GM21447 (cell line): ENCODE measurements around the gene ACP3.
"Not testable (repeated sequence)": the region's sequence is repeated elsewhere in the genome, so short reads cannot be mapped to it uniquely, and the experiment has no call there.

Experiments
- ATAC-seq: cut with Tn5 transposase; IDR thresholded peaks from one replicate; pipeline ENCODE4 v1.9.1; 2021; ENCODE audit not compliant: unreplicated experiment

Gene ACP3

GRCh38 chr3:132317229-132317948 is at the start of gene ACP3:
TSS of gene ACP3 (plus strand) at chr3:132317407. CDS start at chr3:132317457, 50 bp downstream.
- ATAC-seq = no peak

DNA sequence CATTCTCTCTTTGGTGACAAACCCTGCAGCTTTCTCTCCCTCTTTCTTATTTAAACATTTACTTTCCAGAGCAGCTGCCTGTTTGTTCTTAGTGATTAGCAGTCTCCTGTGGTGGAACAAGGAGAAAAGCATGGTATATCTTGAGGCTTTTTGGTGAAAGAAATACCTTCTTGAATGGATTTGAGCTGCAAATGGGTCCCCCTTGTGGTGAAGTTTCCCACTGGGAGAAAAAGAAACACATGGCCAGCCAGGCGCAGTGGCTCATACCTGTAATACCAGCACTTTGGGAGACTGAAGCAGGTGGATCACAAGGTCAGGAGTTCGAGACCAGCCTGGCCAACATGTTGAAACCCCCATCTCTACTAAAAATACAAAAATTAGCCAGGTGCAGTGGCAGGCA is 48.3 kb upstream of the ACP3 start:
- ATAC-seq = no peak

DNA sequence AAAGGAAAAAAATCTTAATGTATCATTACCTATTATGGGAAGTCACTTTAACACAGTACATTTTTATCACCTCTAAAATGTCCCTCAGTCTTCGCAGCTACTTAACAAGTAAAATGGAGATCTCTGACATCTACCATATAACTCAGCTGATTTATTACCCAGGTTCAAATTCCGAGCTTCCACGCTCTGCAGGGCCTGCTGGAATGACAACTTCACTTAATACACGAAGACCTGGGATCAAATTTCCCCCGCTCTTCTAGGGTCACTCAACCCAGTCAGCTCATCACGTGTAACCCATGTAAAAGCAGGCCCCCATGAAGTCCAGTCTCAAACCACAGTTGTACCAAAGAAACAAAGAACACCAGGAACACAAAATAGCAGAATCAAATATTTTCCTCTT is 44.2 kb upstream of the ACP3 start:
- no peak for ATAC-seq

DNA sequence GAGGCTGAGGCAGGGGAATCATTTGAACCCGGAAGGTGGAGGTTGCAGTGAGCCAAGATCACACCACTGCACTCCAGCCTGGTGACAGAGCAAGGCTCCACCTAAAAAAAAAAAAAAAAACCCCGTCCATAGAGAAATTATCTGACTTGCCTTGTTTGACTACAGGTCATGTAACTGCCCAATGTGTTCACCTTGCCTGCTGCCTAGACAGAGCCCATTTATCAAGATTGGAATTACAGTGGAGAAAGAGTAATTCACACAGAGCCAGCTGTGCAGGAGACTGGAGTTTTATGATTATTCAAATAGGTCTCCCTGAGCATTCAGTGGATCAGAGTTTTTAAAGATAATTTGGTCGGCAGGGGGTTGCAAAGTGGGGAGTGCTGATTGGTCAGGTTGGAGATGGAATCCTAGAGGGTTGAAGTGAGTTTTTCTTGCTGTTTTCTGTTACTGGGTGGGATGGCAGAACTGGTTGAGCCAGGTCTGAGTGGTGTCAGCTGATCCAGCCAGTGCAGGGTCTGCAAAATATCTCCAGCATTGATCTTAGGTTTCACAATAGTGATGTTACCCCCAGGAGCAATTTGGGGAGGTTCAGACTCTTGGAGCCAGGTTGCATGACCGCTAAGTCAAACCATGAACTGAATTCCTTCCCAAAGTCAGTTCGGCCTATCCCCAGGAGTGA is 40.8 kb upstream of the ACP3 start:
- no peak for ATAC-seq

- no peak for ATAC-seq
These were observed 38.2 kb upstream of the ACP3 start for GRCh38 chr3:132279030-132279429.

- no peak for ATAC-seq
These were observed 33.8 kb upstream of the ACP3 start for GRCh38 chr3:132283440-132283839.

DNA sequence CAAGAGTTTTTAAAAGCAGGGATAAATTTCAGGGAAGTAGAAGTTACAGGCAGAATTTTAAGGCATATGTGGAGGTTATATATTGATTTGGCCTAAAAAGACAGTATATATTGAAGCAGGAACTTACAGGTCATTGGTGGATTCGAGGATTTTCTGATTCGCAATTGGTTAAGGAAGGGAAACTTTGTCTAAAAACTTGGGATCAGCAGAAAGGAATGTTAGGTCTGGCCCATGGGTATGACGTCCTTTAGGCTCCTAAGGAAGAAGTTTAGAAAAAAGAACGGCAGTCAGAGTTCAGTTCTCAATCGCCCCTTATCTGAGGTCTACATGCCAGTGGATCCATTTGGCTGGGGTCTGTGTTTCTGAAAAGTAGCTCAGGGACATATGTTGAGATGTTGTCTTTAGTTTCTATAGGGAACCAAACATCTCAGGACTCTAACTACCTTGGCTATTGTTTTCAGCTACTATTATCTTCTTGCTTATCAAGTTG is 33.2 kb upstream of the ACP3 start:
- ATAC-seq = no peak

DNA sequence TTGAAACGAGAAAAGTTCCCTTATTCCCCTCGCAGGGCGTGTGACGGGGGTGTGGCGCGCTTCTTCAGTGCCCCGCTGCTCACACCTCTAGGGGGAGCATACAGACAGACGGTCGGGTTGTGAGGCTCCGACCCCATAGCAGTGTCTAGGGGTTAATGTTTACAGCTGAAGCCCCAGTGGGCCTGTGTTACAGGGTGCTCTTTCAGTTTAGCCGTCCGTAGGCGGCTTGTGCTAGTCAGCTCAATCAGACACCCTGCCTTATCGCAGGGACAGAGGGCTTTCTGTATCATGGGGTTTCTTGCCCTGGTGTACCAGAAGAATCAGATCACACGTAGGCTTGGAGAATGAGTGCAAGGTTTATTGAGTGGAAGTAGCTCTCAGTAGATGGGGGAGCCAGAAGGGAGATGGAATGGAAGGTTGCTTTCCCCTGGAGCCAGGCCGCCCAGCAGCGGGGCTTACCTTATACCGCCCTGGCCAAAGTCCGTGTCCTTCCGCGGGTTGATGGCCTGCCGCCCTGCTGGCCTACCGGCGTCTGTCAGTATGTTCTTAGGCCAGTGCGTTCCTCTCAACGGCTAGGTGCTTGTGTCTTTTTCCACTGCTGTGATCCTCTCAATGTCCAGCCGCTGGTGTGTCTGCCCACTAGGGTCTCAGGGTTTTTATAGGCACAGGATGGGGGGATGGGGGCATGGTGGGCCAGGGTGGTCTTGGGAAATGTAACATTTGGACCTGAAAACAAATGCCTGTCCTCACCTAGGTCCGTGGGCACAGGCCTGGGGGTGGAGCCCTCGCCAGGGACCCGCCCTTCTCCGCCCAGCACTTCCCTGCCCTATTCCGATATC is 32.2 kb upstream of the ACP3 start:
- ATAC-seq = no peak

DNA sequence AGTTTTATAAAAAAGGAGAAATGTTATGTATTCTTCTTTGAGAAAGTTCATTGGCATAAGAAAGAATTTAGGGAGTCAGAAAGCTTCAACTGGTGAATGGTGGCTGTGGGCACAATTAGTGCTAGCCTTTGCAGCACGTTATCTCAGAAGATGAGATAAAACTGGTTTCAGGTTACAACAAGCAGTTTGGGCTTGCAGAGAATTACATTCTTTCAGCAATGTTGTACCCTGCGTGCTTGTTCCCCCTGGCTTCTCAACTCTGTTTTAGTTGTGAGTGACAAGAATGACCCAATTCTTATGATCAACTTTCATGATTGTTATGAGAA is 31.6 kb upstream of the ACP3 start:
- no peak for ATAC-seq

DNA sequence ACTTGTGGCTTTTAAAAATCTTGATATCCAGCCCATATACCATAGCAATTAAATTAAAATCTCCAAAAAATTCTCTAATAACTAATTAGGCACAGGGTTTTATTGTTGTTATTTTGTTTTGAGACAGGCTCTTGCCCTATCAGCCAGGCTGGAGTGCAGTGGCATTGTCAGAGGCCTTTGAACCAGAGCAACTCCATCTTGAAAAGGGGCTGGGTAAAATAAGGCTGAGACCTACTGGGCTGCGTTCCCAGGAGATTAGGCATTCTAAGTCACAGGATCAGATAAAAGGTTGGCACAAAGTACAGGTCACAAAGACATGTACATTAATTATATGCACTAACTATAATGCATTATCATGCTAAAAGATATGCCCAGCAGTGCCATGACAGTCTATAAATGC is 31.2 kb upstream of the ACP3 start:
- no peak for ATAC-seq

DNA sequence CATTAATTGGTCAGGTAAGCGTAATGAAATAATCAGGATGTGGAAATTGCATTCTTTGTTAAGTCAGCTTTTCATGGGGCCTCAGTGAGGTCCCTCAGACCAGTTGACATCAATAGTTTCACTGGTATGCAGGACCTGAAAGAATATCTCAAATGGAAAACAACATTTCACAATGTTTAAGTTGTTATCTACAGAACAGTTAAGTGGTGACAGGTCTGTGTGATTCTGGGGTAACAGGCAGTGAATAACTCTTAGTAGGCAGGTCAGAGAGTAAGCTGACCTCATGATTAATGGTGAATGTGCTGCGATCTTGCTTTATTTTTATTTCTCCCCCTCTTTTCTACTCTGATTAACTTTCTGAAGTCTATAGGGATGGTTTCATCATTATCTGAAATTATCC is 28.9 kb upstream of the ACP3 start:
- ATAC-seq = no peak

GRCh38 chr3:132289316-132289715 is 27.9 kb upstream of the ACP3 start:
- no peak for ATAC-seq

- ATAC-seq = no peak
These were observed 26.4 kb upstream of the ACP3 start for GRCh38 chr3:132290833-132291232.

GRCh38 chr3:132292042-132292441 is 25.2 kb upstream of the ACP3 start:
- ATAC-seq = no peak

- no peak for ATAC-seq
These were observed 24.0 kb upstream of the ACP3 start for GRCh38 chr3:132293251-132293650.

DNA sequence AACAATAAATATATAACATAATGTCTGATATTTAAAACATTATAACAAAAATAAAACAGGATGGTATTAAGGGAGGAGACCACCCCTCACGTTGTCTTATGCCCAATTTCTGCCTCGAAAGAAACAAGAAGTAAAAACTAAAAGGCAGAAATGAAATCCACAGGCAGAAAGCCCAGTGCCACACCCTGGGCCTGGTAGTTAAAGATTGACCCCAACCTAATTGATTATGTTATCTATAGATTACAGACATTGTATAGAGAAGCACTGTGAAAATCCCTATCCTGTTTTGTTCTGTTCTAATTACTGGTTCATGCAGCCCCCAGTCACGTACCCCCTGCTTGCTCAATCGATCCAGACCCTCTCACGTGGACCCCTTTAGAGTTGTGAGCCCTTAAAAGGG is 22.3 kb upstream of the ACP3 start:
- no peak for ATAC-seq

DNA sequence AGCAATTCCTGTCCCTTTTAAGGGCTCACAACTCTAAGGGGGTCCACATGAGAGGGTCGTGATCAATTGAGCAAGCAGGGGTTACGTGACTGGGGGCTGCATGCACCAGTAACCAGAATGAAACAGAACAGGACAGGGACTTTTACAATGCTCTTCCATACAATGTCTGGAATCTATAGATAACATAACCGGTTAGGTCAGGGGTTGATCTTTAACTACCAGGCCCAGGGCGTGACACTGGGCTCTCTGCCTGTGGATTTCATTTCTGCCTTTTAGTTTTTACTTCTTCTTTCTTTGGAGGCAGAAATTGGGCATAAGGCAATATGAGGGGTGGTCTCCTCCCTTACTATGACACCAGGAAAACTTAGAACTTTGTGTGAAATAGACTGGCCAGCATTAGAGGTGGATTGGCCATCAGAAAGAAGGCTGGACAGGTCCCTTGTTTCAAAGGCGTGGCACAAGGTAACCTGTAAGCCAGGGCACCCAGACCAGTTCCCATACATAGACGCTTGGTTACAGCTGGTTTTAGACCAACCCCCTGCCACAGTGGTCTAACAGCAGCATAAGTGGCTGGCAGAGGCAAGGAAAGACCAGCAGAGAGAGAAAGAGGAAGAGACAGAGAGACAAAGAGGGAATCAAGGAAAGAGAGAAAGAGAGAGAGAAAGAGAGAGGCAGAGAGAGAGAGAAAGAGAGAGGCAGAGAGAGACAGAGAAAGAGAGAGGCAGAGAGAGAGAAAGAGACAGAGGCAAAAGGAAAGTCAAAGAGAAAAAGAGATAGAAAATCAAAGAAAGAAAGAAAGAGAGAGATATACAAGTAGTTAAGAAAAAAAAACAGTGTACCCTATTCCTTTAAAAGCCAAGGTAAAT is 13.6 kb upstream of the ACP3 start:
- ATAC-seq = not testable (repeated sequence)

DNA sequence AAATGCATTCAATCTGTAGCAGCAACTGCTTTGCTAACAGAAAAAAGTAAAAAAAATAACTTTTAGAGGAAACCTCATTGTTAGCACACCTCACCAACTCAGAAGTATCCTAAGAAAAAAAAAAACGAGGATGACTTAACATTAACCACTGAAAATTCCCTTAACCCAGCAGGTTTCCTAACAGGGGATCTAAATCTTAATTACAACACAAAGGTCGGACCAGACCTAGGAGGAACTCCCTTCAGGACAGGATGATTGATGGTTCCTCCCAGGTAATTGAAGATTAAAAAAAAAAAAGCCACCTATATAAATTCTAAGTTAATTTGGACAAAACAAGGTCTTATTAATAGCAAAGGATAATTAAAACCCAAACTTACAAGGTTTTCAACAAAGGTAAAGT is 12.9 kb upstream of the ACP3 start:
- ATAC-seq = not testable (repeated sequence)

GRCh38 chr3:132310057-132310456 is 7.2 kb upstream of the ACP3 start:
- ATAC-seq = not testable (repeated sequence)

GRCh38 chr3:132311316-132311715 is 5.9 kb upstream of the ACP3 start:
- no peak for ATAC-seq

GRCh38 chr3:132311841-132312240 is 5.4 kb upstream of the ACP3 start:
- no peak for ATAC-seq
